22Rv1 (cell line): ENCODE results near the gene DERA.

ENCODE experiments used
- ZFX ChIP-seq: fragments of 450-650 bp; IDR thresholded peaks from 2 replicates; pipeline ENCODE4 v1.6.1; 2017; ENCODE audit warnings: antibody characterized with exemption, borderline replicate concordance
- TF ChIP-seq, protein P1 (sequence below): fragments of 450-650 bp; IDR thresholded peaks from 2 replicates; pipeline ENCODE4 v1.5.1; 2017; ENCODE audit warnings: mild to moderate bottlenecking

DNA sequence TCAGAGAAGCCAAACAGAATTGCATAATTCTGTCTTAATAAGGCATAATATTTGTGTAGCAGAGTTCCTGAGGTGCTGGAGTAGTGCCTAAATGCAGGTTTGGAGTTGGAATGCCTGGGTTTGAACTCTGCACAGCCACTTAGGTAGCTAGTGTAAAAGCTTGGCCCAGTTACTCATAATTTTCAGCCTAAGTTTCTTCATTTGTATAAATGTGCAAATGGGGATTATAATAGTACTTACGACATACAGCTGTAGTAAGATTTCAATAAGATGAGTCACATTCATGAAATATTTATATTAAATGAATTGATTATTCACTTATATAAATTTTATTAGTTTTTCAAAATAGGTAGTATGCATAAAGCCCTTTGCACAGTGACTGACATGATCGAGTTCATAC, 175.8 kb downstream of the DERA start:
- TF ChIP-seq, protein P1, sequence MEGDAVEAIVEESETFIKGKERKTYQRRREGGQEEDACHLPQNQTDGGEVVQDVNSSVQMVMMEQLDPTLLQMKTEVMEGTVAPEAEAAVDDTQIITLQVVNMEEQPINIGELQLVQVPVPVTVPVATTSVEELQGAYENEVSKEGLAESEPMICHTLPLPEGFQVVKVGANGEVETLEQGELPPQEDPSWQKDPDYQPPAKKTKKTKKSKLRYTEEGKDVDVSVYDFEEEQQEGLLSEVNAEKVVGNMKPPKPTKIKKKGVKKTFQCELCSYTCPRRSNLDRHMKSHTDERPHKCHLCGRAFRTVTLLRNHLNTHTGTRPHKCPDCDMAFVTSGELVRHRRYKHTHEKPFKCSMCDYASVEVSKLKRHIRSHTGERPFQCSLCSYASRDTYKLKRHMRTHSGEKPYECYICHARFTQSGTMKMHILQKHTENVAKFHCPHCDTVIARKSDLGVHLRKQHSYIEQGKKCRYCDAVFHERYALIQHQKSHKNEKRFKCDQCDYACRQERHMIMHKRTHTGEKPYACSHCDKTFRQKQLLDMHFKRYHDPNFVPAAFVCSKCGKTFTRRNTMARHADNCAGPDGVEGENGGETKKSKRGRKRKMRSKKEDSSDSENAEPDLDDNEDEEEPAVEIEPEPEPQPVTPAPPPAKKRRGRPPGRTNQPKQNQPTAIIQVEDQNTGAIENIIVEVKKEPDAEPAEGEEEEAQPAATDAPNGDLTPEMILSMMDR: no peak
- TF ChIP-seq ZFX: no peak
